ENCODE data around the gene ZNF502. TPM values are rescaled to one million over a fixed set of nuclear protein-coding genes. Genes with fewer than 3 reads are reported as not detected.
A peak's percentile ranks its signal among the peaks of the same experiment; 100 is the strongest.

Gene ZNF502
- total RNA-seq, 2 experiments from 2014 or later: 2.0 to 2.3 TPM

GRCh38 chr3:44729384-44729910, 17.0 kb downstream of the ZNF502 start, which contains the start of gene ZNF501:
ZNF501 (plus strand) TSS chr3:44729635; CDS start chr3:44734422, 4,787 bp downstream.
- no peak for TF ChIP-seq CTCF (IDR thresholded peaks at IDR 0.05)
- ATAC-seq (peak; percentile 99), DNase-seq (peak; percentile 96)
- Mint-ChIP-seq H3K27me3 (no peaks in the 10 kb centered on the region), H3K4me3 (peak within 1 kb of the TSS; percentile 91), H3K9me3 (peaks cover 66% of the 10 kb centered on the region), H3K36me3 (ENCODE audit: low read depth) (peaks cover 67% of the 10 kb centered on the region), H3K27ac (peak within 1 kb of the TSS; percentile 85), H3K4me1 (ENCODE audit: low read depth) (peaks cover 16% of the 10 kb centered on the region)
- CTCF ChIA-PET: interaction anchor here (1.0 to 1.2 kb wide), 2 partner anchors 18 to 104 kb away, joined by 3 to 9 read pairs; partner anchors contain the start of gene ZNF502
- POLR2A ChIA-PET: interaction anchor here (0.6 to 1.6 kb wide), 7 partner anchors 10 to 44 kb away, joined by 3 to 8 read pairs (median 4); partner anchors contain the start of genes KIAA1143, KIF15 and ZNF502
- intact Hi-C loops (cut with micrococcal nuclease): loop anchor here (1.0 kb wide), 1 partner anchor 17 kb away; the partner anchor contains the start of gene ZNF502

GRCh38 chr3:44734646-44735168, 22.2 kb downstream of the ZNF502 start:
- Mint-ChIP-seq H3K36me3 (ENCODE audit: low read depth) (peaks cover 65% of the 10 kb centered on the region), H3K9me3 (peaks cover 70% of the 10 kb centered on the region), H3K4me3 (no peak overlapping the region), H3K4me1 (ENCODE audit: low read depth) (peaks cover 9% of the 10 kb centered on the region), H3K27ac (no peak overlapping the region), H3K27me3 (no peaks in the 10 kb centered on the region)
- POLR2A ChIA-PET: no interaction called here
- intact Hi-C loops (cut with micrococcal nuclease): no loop called here
- DNase-seq (no peak), ATAC-seq (no peak)
- CTCF ChIA-PET: no interaction called here
- no peak for TF ChIP-seq CTCF (IDR thresholded peaks at IDR 0.05)

GRCh38 chr3:44761101-44761423, 48.6 kb downstream of the ZNF502 start:
- Mint-ChIP-seq H3K4me1 (ENCODE audit: low read depth) (peaks cover 27% of the 10 kb centered on the region), H3K27me3 (no peaks in the 10 kb centered on the region), H3K4me3 (peak overlapping the region; percentile 96), H3K27ac (peak overlapping the region; percentile 92), H3K36me3 (ENCODE audit: low read depth) (peaks cover 72% of the 10 kb centered on the region), H3K9me3 (peaks cover 21% of the 10 kb centered on the region)
- ChIA-PET POLR2A (interaction anchor here (1.0 to 2.5 kb wide), 9 partner anchors 23 to 250 kb away, joined by 3 to 10 read pairs (median 5); partner anchors contain the start of genes EXOSC7, ZDHHC3, ZKSCAN7 and ZNF197), CTCF (interaction anchor here (1.0 to 2.5 kb wide), 3 partner anchors 11 to 153 kb away, joined by 3 to 9 read pairs (median 7); no protein-coding TSS in a partner anchor)
- ATAC-seq (no peak), DNase-seq (no peak)
- intact Hi-C loops (cut with micrococcal nuclease): no loop called here
- no peak for TF ChIP-seq CTCF (IDR thresholded peaks at IDR 0.05)

- ChIA-PET CTCF (interaction anchor here (0.6 to 2.5 kb wide), 5 partner anchors 11 to 1656 kb away, joined by 3 to 9 read pairs (median 3); no protein-coding TSS in a partner anchor), POLR2A (interaction anchor here (0.5 to 2.5 kb wide), 18 partner anchors 15 to 251 kb away, joined by 3 to 10 read pairs (median 4); partner anchors contain the start of genes EXOSC7, ZDHHC3, ZKSCAN7 and ZNF197)
- H3K4me1 Mint-ChIP-seq (ENCODE audit: low read depth): peaks cover 27% of the 10 kb centered on the region
- DNase-seq (peak; percentile 99), ATAC-seq (peak; percentile 93)
- TF ChIP-seq CTCF (IDR thresholded peaks at IDR 0.05): no peak
- no peaks in the 10 kb centered on the region for H3K27me3 Mint-ChIP-seq
- H3K36me3 Mint-ChIP-seq (ENCODE audit: low read depth): peaks cover 71% of the 10 kb centered on the region
- H3K9me3 Mint-ChIP-seq: peaks cover 21% of the 10 kb centered on the region
- intact Hi-C loops (cut with micrococcal nuclease): no loop called here
- peak within 1 kb of the TSS; percentile 92 for H3K27ac Mint-ChIP-seq
- H3K4me3 Mint-ChIP-seq: peak within 1 kb of the TSS; percentile 96
Observed at GRCh38 chr3:44761424-44762169, 49.1 kb downstream of the ZNF502 start, which contains the start of the genes KIAA1143 and KIF15. KIAA1143 (minus strand) TSS chr3:44761619; CDS start chr3:44761602, 17 bp downstream. KIF15 (plus strand) TSS chr3:44761794; CDS start chr3:44761866, 72 bp downstream.

All from activated CD8-positive, alpha-beta T cell treated with anti-CD3 and anti-CD28 coated beads for 36 hours (primary cell).